ENCODE measurements around the gene RYR3.

GRCh38 chr15:33534642-33535041 lies 223.9 kb downstream of the RYR3 start:
- TF ChIP-seq CTCF (conservative IDR thresholded peaks at IDR 0.05; ENCODE audit: low read depth, low read length) (no peak), EZH2 (IDR thresholded peaks at IDR 0.05; ENCODE audit: borderline replicate concordance, low read depth, low read length, poor library complexity, severe bottlenecking) (no peak)

Measured in A673 (cell line).